Endothelial cell (in vitro differentiated cells): ENCODE data around the gene SPIN1. TPM values are rescaled to one million over a fixed set of nuclear protein-coding genes. Genes with fewer than 3 reads are reported as not detected.

Experiments used
- DNase-seq: peaks from one replicate; pipeline ENCODE4 v3.0.0; 2021; ENCODE audit warnings: low spot score
- H3K27ac Mint-ChIP-seq: one replicate; pipeline ENCODE4 v1.8.0; 2021; ENCODE audit warnings: mixed read lengths, inconsistent platforms; ENCODE audit not compliant: unreplicated experiment
- H3K27me3 Mint-ChIP-seq: one replicate; pipeline ENCODE4 v1.8.0; 2021; ENCODE audit warnings: mild to moderate bottlenecking, moderate library complexity, mixed read lengths, inconsistent platforms; ENCODE audit not compliant: unreplicated experiment
- H3K36me3 Mint-ChIP-seq: one replicate; pipeline ENCODE4 v1.8.0; 2021; ENCODE audit warnings: mild to moderate bottlenecking, low read depth, mixed read lengths, inconsistent platforms; ENCODE audit not compliant: unreplicated experiment
- H3K4me1 Mint-ChIP-seq: one replicate; pipeline ENCODE4 v1.8.0; 2021; ENCODE audit warnings: mild to moderate bottlenecking, mixed read lengths, inconsistent platforms; ENCODE audit not compliant: unreplicated experiment
- H3K4me3 Mint-ChIP-seq: one replicate; pipeline ENCODE4 v1.8.0; 2021; ENCODE audit warnings: mild to moderate bottlenecking, mixed read lengths, inconsistent platforms; ENCODE audit not compliant: unreplicated experiment
- H3K9me3 Mint-ChIP-seq: one replicate; pipeline ENCODE4 v1.8.0; 2021; ENCODE audit warnings: mixed read lengths, inconsistent platforms; ENCODE audit not compliant: unreplicated experiment
- total RNA-seq: library from RNA; stranded (reverse); fragmentation: NEBNext Ultra II Directional; extraction: Animal tissue kit (Norgen Biotek cat#: 25700); gene quantifications from one replicate; pipeline ENCODE4 v1.2.1, GENCODE V29; 2021; ENCODE audit not compliant: unreplicated experiment
- TF ChIP-seq, protein P1 (sequence below): fragments of 200-600 bp; sonication (generic); IDR thresholded peaks from one replicate; pipeline ENCODE4 v1.5.0; 2021; ENCODE audit warnings: antibody characterized with exemption; ENCODE audit not compliant: unreplicated experiment

SPIN1 gene
- total RNA-seq, 1 donor from 2014 or later = 97.3 TPM

DNA sequence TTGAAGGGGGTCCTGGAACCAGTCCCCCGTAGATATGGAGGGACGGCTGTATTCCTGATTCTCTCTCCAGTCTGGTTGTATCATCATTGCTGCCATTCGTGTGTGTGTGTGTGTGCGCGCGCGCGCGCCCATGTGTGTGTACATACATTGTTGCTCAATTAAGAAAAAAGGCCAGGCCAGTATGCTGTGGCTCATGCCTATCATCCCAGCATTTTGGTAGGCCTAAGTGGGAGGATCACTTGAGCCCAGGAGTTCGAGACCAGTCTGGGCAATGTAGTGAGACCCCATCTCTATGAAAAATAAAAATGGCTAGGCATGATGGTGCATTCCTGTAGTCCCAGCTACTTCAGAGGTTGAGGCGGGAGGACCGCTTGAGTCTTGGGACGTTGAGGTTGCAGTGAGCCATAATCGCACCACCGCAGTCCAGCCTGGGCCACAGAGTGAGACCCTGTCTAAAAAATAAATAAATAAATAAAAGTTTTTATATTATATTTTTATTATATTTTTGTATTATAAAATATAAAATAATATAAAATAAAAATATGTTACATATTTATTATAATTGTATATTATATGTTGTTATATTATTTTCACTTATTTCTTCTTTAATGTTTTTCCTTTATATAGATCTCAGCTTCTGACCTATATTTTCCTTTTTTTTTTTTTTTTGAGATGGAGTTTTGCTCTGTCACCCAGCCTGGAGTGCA lies 53.2 kb downstream of the SPIN1 start:
- Mint-ChIP-seq H3K9me3 (no peaks in the 10 kb centered on the region), H3K27me3 (no peaks in the 10 kb centered on the region), H3K4me1 (peaks cover 7% of the 10 kb centered on the region), H3K4me3 (no peak overlapping the region), H3K27ac (no peak overlapping the region), H3K36me3 (peaks cover 6% of the 10 kb centered on the region)
- no peak for DNase-seq
- TF ChIP-seq, protein P1, sequence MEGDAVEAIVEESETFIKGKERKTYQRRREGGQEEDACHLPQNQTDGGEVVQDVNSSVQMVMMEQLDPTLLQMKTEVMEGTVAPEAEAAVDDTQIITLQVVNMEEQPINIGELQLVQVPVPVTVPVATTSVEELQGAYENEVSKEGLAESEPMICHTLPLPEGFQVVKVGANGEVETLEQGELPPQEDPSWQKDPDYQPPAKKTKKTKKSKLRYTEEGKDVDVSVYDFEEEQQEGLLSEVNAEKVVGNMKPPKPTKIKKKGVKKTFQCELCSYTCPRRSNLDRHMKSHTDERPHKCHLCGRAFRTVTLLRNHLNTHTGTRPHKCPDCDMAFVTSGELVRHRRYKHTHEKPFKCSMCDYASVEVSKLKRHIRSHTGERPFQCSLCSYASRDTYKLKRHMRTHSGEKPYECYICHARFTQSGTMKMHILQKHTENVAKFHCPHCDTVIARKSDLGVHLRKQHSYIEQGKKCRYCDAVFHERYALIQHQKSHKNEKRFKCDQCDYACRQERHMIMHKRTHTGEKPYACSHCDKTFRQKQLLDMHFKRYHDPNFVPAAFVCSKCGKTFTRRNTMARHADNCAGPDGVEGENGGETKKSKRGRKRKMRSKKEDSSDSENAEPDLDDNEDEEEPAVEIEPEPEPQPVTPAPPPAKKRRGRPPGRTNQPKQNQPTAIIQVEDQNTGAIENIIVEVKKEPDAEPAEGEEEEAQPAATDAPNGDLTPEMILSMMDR = no peak

DNA sequence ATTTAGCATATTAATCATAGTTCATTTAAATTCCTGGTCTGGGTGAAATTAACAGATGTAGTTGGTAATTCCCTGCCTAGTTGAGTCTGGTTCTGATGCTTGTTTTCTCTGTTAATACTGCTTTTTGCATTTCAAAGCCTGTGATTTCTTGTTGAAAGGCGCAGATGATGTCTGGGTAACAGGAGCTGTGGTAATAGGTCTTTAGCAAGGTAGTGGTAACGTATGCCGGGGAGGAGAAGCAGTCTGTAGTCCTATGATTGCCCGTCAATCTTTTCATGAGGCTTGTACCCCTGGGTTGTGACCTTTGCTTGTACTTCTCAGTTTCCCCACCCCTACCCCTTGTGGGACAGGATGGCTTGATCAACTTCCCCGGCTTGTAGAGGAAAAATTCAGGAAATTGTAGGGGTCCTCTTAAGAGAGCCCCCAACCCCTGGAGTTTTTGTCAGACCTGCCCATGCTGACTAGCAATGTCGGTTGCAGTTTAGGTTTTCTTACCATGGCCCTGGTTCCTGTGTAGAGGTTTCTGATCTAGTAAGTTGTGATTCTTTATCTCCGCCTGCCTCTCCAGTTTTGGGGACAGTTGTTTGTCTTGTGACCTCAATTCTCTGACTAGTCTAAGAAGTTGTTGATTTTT lies 55.4 kb downstream of the SPIN1 start:
- H3K27ac Mint-ChIP-seq = no peak overlapping the region
- H3K4me1 Mint-ChIP-seq = peaks cover 6% of the 10 kb centered on the region
- H3K4me3 Mint-ChIP-seq = no peak overlapping the region
- DNase-seq = no peak
- H3K9me3 Mint-ChIP-seq = no peaks in the 10 kb centered on the region
- H3K36me3 Mint-ChIP-seq = no peaks in the 10 kb centered on the region
- no peaks in the 10 kb centered on the region for H3K27me3 Mint-ChIP-seq
- TF ChIP-seq, protein P1 = no peak

DNA sequence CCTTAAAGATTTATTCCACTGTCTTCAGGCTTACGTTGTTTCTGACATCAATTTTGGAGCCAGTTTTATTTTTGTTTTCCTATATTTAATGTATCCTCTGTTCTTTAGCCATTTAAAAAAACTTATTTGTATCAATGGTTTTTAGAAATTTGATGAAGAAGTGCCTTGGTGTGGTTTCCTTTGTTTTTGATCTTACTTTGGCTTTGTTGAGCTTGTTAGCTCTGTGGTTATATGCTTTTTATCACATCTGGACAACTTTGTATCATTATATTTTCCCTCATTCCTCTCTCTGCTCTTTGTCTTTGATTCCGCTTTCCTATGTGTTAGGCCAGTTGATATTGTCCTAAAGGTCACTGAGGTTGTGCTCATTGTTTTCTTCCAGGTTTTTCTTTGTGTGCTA lies 58.5 kb downstream of the SPIN1 start:
- Mint-ChIP-seq H3K4me3 (no peak overlapping the region), H3K9me3 (no peaks in the 10 kb centered on the region), H3K36me3 (peaks cover 6% of the 10 kb centered on the region), H3K27ac (no peak overlapping the region), H3K4me1 (peaks cover 4% of the 10 kb centered on the region), H3K27me3 (no peaks in the 10 kb centered on the region)
- no peak for DNase-seq
- TF ChIP-seq, protein P1 = no peak

DNA sequence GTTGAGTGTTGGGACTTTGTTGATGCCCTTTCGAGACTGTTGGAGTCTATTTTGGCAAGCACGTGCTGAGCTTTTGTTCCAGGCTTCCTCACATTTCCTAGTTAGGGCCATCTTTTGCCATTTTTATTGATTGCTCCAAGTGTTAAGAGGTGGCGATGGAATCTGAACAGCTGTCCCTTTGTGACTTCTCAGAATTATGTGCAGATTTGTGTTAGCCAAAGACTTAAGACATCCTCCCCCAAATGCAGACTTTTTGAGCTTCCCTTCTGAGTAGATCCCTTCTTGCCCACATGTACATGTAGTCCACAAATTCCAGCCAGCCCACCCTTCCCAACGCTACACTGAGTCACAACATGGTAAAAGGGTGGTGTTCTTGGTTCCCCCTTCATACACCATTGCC lies 59.2 kb downstream of the SPIN1 start:
- H3K27me3 Mint-ChIP-seq = no peaks in the 10 kb centered on the region
- no peak for DNase-seq
- H3K4me1 Mint-ChIP-seq = peaks cover 6% of the 10 kb centered on the region
- no peak overlapping the region for H3K4me3 Mint-ChIP-seq
- H3K9me3 Mint-ChIP-seq = no peaks in the 10 kb centered on the region
- no peak overlapping the region for H3K27ac Mint-ChIP-seq
- H3K36me3 Mint-ChIP-seq = peaks cover 13% of the 10 kb centered on the region
- TF ChIP-seq, protein P1 = no peak

DNA sequence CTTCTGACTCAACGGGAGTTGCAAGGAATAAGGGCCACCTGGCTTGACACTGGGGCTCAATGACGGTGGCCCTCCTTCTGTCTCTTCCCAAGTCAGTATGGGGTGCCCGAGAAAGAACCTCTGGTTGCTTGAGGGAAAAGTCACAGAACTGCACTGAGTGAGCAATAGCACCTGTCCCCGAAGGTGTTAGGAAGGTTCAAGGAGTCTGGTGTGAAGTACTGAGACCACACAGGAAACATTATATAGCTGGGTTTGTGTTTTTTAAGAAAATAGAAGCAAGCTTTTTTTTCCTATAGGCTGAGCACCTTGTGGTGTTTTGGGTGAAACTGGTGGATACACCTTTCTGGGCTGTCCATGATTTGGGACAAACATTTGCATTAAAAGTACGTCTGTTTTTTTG lies 62.9 kb downstream of the SPIN1 start:
- TF ChIP-seq, protein P1 = no peak
- no peak for DNase-seq
- no peaks in the 10 kb centered on the region for H3K9me3 Mint-ChIP-seq
- H3K4me3 Mint-ChIP-seq = no peak overlapping the region
- H3K27ac Mint-ChIP-seq = no peak overlapping the region
- H3K36me3 Mint-ChIP-seq = peaks cover 13% of the 10 kb centered on the region
- no peaks in the 10 kb centered on the region for H3K27me3 Mint-ChIP-seq
- peaks cover 7% of the 10 kb centered on the region for H3K4me1 Mint-ChIP-seq
